GM12801 (cell line): ENCODE data around the gene FAM9C.

Experiments used
- CTCF ChIP-seq: IDR thresholded peaks from one replicate; pipeline ENCODE4 v1.5.1; 2011; ENCODE audit warnings: control low read depth; ENCODE audit not compliant: insufficient read length; ENCODE audit errors: extremely low read depth

Gene FAM9C

GRCh38 chrX:13068651-13069050, 24.2 kb upstream of the FAM9C start:
- no peak for TF ChIP-seq CTCF

GRCh38 chrX:13067773-13068172, 23.4 kb upstream of the FAM9C start:
- no peak for TF ChIP-seq CTCF

GRCh38 chrX:13066391-13066790, 22.0 kb upstream of the FAM9C start:
- TF ChIP-seq CTCF = no peak

- TF ChIP-seq CTCF = no peak
These were observed 20.3 kb upstream of the FAM9C start for GRCh38 chrX:13064599-13065143.

- no peak for TF ChIP-seq CTCF
These were observed 15.4 kb upstream of the FAM9C start for GRCh38 chrX:13059637-13060499.

GRCh38 chrX:13055486-13055885, 11.1 kb upstream of the FAM9C start:
- no peak for TF ChIP-seq CTCF

- TF ChIP-seq CTCF = no peak
These were observed 8.8 kb upstream of the FAM9C start for GRCh38 chrX:13053171-13053570.
